Subcutaneous abdominal adipose tissue (tissue), 5 donors: ENCODE measurements around the gene TBC1D5.

Source experiments
- H3K27ac ChIP-seq: one replicate; pipeline ENCODE4 v1.7.0; 2013; ENCODE audit warnings: low read depth, mild to moderate bottlenecking, inconsistent platforms, low read length, moderate library complexity
- H3K27me3 ChIP-seq, 5 donors: one replicate each; pipeline ENCODE4 v1.7.0; 2013; ENCODE audit warnings: low read length in 5 of 5, inconsistent platforms in 1 of 5; ENCODE audit not compliant: control insufficient read depth in 5 of 5, insufficient read depth in 4 of 5
- H3K36me3 ChIP-seq, 5 donors: one replicate each; pipeline ENCODE4 v1.7.0; 2013; ENCODE audit warnings: low read length in 5 of 5; ENCODE audit not compliant: control insufficient read depth in 5 of 5, insufficient read depth in 5 of 5
- H3K4me1 ChIP-seq, 5 donors: one replicate each; pipeline ENCODE4 v1.7.0; 2013; ENCODE audit warnings: low read length in 5 of 5, mild to moderate bottlenecking in 3 of 5, moderate library complexity in 1 of 5; ENCODE audit not compliant: control insufficient read depth in 5 of 5, insufficient read depth in 5 of 5
- H3K4me3 ChIP-seq, 5 donors: one replicate each; pipeline ENCODE4 v1.7.0; 2013; ENCODE audit warnings: low read length in 5 of 5, low read depth in 1 of 5
- H3K9ac ChIP-seq, 5 donors: one replicate each; pipeline ENCODE4 v1.7.0; 2013; ENCODE audit warnings: low read length in 5 of 5, mild to moderate bottlenecking in 4 of 5, moderate library complexity in 3 of 5
- H3K9me3 ChIP-seq, 5 donors: one replicate each; pipeline ENCODE4 v1.7.0; 2013; ENCODE audit warnings: low read length in 5 of 5; ENCODE audit not compliant: control insufficient read depth in 5 of 5
- donor health status: healthy.
- donor health status: healthy.
- donor health status: healthy.
- donor health status: healthy.
- donor health status: healthy.

TBC1D5 gene

GRCh38 chr3:17204049-17204650, 538.3 kb downstream of the TBC1D5 start:
- Histone ChIP-seq H3K9ac (no peak overlapping the region), H3K9me3 (peaks cover 0 to 8% (median 6%) of the 10 kb centered on the region in 5 donors), H3K4me1 (no peaks in the 10 kb centered on the region), H3K27me3 (no peaks in the 10 kb centered on the region), H3K27ac (no peak overlapping the region), H3K4me3 (no peak overlapping the region), H3K36me3 (peaks cover 8 to 17% (median 10%) of the 10 kb centered on the region in 5 donors)

- Histone ChIP-seq H3K36me3 (peaks cover 5 to 17% (median 14%) of the 10 kb centered on the region in 5 donors), H3K9ac (no peak overlapping the region), H3K27ac (no peak overlapping the region), H3K4me1 (no peaks in the 10 kb centered on the region), H3K27me3 (no peaks in the 10 kb centered on the region), H3K4me3 (no peak overlapping the region), H3K9me3 (peaks cover 0 to 8% (median 6%) of the 10 kb centered on the region in 5 donors)
Observed at GRCh38 chr3:17201538-17201937, 540.9 kb downstream of the TBC1D5 start.

- H3K36me3 ChIP-seq: peaks cover 0 to 6% (median 2%) of the 10 kb centered on the region in 5 donors
- H3K27me3 ChIP-seq: no peaks in the 10 kb centered on the region
- no peak overlapping the region for H3K4me3 ChIP-seq
- no peaks in the 10 kb centered on the region for H3K9me3 ChIP-seq
- H3K4me1 ChIP-seq: peaks cover 0 to 10% (median 7%) of the 10 kb centered on the region in 5 donors
- no peak overlapping the region for H3K27ac ChIP-seq
- no peak overlapping the region for H3K9ac ChIP-seq
Observed at GRCh38 chr3:17195856-17196604, 546.4 kb downstream of the TBC1D5 start.

DNA sequence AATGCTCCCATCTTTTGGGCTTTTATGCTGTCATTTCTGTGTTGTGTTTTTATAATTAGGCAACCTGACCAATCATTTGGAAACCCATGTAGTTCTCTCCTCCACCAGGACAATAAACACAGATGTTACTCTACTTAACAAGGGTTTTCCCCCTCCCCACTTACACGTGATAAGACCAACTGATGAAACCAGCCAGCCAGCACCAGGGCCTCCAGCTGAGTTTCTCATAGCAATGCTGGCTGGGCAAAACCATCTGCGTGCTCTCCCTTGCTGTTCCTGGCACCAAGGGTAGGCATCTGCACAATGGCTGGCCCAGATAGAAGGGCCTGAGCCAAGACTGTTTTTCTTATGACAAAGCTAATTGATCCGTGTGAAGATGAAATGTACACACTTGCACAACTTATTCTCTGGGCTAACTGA, 547.2 kb downstream of the TBC1D5 start:
- Histone ChIP-seq H3K36me3 (peaks cover 0 to 6% (median 2%) of the 10 kb centered on the region in 5 donors), H3K4me1 (peaks cover 0 to 14% (median 10%) of the 10 kb centered on the region in 5 donors), H3K9ac (no peak overlapping the region), H3K27ac (no peak overlapping the region), H3K4me3 (no peak overlapping the region), H3K9me3 (no peaks in the 10 kb centered on the region), H3K27me3 (no peaks in the 10 kb centered on the region)

GRCh38 chr3:17194116-17194515, 548.3 kb downstream of the TBC1D5 start:
- no peaks in the 10 kb centered on the region for H3K9me3 ChIP-seq
- peaks cover 0 to 4% (median 0%) of the 10 kb centered on the region in 5 donors for H3K36me3 ChIP-seq
- no peak overlapping the region for H3K4me3 ChIP-seq
- no peak overlapping the region for H3K27ac ChIP-seq
- peaks cover 0 to 14% (median 10%) of the 10 kb centered on the region in 5 donors for H3K4me1 ChIP-seq
- H3K27me3 ChIP-seq: no peaks in the 10 kb centered on the region
- H3K9ac ChIP-seq: no peak overlapping the region

- Histone ChIP-seq H3K27me3 (no peaks in the 10 kb centered on the region), H3K9ac (no peak overlapping the region), H3K9me3 (no peaks in the 10 kb centered on the region), H3K4me3 (no peak overlapping the region), H3K27ac (no peak overlapping the region), H3K36me3 (no peaks in the 10 kb centered on the region), H3K4me1 (peaks cover 0 to 14% (median 10%) of the 10 kb centered on the region in 5 donors)
Observed at GRCh38 chr3:17192995-17193394, 549.4 kb downstream of the TBC1D5 start.

GRCh38 chr3:17190353-17191078, 551.9 kb downstream of the TBC1D5 start:
- peaks cover 0 to 14% (median 4%) of the 10 kb centered on the region in 5 donors for H3K4me1 ChIP-seq
- H3K9me3 ChIP-seq: no peaks in the 10 kb centered on the region
- H3K36me3 ChIP-seq: no peaks in the 10 kb centered on the region
- H3K9ac ChIP-seq: no peak overlapping the region
- peak overlapping the region in 1 of 5 donors; percentile 24 for H3K4me3 ChIP-seq
- no peak overlapping the region for H3K27ac ChIP-seq
- H3K27me3 ChIP-seq: no peaks in the 10 kb centered on the region

DNA sequence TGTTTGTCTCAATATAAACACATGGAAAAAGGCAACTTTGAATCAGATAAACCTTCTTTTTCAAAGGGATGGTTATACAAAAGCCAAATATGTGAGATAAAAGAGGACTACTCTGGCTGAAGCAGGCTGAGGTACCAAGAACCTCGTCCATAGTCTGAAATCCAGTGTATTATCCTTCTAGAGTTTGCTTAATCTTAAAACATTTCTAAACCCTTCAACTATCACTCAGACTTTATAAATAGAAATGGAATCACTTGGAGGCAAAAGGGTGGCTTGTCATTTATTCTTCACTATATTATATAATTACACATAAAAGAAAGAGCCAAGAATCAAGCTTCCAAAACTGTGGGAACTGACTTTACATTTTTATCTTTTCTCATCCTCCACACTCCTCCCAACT, 554.1 kb downstream of the TBC1D5 start:
- H3K4me3 ChIP-seq: no peak overlapping the region
- peaks cover 0 to 8% (median 0%) of the 10 kb centered on the region in 5 donors for H3K4me1 ChIP-seq
- H3K27me3 ChIP-seq: no peaks in the 10 kb centered on the region
- no peak overlapping the region for H3K27ac ChIP-seq
- H3K36me3 ChIP-seq: peaks cover 8 to 12% (median 10%) of the 10 kb centered on the region in 5 donors
- H3K9ac ChIP-seq: no peak overlapping the region
- H3K9me3 ChIP-seq: no peaks in the 10 kb centered on the region

DNA sequence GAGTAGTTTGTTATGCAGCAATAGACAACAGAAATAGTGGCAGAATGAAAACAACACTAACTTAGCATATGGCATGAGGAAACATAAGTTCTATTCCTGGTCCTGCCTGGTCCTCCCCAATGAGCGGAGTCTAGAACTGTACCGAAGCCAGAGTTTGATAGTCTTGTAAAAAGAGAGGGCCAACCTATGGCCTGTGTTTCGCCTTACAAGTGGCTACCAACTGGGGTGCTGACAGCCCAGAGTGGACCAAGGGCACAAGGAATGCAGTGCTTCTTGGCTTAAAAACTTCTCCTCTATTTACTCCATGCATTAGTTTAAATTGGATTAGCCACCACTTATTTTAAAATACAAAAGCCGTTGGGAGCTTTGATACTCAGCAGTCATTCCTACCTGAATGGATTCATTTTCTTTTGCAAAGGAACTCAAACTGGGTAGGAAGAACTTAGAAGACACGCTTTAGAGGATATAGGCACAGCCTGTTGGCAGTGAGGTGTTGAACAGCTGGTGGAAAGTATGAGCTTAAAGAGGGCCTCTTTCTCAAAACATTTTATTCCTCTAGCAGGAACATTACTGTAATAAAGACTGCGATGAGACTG, 554.7 kb downstream of the TBC1D5 start:
- H3K4me3 ChIP-seq: no peak overlapping the region
- no peak overlapping the region for H3K27ac ChIP-seq
- no peak overlapping the region for H3K9ac ChIP-seq
- peaks cover 11 to 19% (median 16%) of the 10 kb centered on the region in 5 donors for H3K36me3 ChIP-seq
- no peaks in the 10 kb centered on the region for H3K27me3 ChIP-seq
- H3K4me1 ChIP-seq: peaks cover 0 to 8% (median 0%) of the 10 kb centered on the region in 5 donors
- H3K9me3 ChIP-seq: no peaks in the 10 kb centered on the region
